K562 (cell line): ENCODE measurements around the gene ULK3.

Source experiments
- MTA3 ChIP-seq: fragments of 450-650 bp; formaldehyde crosslinking; IDR thresholded peaks from 2 replicates; pipeline ENCODE4 v1.6.1; 2017; ENCODE audit warnings: mild to moderate bottlenecking, borderline replicate concordance
- RBM39 ChIP-seq: fragments of 200-400 bp; formaldehyde crosslinking; optimal IDR thresholded peaks from 2 replicates; pipeline ENCODE3; 2018; ENCODE audit warnings: low read depth, low read length
- RNF2 ChIP-seq: sonication (generic); IDR thresholded peaks from 2 replicates; pipeline ENCODE4 v1.6.1; 2016
- SMAD3 ChIP-seq: fragments of 450-650 bp; formaldehyde crosslinking; conservative IDR thresholded peaks from 2 replicates; pipeline ENCODE4 v1.4.0; 2020; ENCODE audit warnings: mild to moderate bottlenecking
- TFAP4 ChIP-seq: sonication (generic); formaldehyde crosslinking; IDR thresholded peaks from 2 replicates; pipeline ENCODE4 v1.8.0; 2022; ENCODE audit warnings: missing genetic modification reagents, mild to moderate bottlenecking, moderate library complexity, borderline replicate concordance
- ZBTB17 ChIP-seq: fragments of 450-650 bp; formaldehyde crosslinking; IDR thresholded peaks from 2 replicates; pipeline ENCODE4 v1.4.0; 2020; ENCODE audit warnings: mild to moderate bottlenecking
- ZBTB8A ChIP-seq: fragments of 450-650 bp; IDR thresholded peaks from 2 replicates; pipeline ENCODE4 v1.6.1; 2018; ENCODE audit warnings: mild to moderate bottlenecking, moderate library complexity; ENCODE audit not compliant: partially characterized antibody
- ZMIZ1 ChIP-seq, 2 experiments: fragments of 150-350 bp in 1 of 2; IDR thresholded peaks; 2 replicates each; pipeline ENCODE4 v1.6.1; 2012 to 2016; ENCODE audit warnings: low read depth in 2 of 2, low read length in 2 of 2, mild to moderate bottlenecking in 1 of 2, moderate library complexity in 1 of 2

- TF ChIP-seq RBM39 = no peak
- no peak for TF ChIP-seq RNF2
- TF ChIP-seq ZBTB8A = no peak
- TF ChIP-seq ZMIZ1 (IDR thresholded peaks at IDR 0.05; ENCODE audit: low read depth in 2 of 2, low read length in 2 of 2) = no peak
- no peak for TF ChIP-seq ZBTB17 (CRISPR knock-in tag)
- no peak for TF ChIP-seq SMAD3 (CRISPR knock-in tag)
- TF ChIP-seq TFAP4 (CRISPR knock-in tag) = no peak
- TF ChIP-seq MTA3 = no peak
Observed at GRCh38 chr15:74826364-74826819, 16.6 kb downstream of the ULK3 start, which contains the start of gene CPLX3.
